HepG2 (cell line): ENCODE data around the gene FALEC. TPM values are rescaled to one million over a fixed set of nuclear protein-coding genes. Genes with fewer than 3 reads are reported as not detected.

Experiments used
- CHCHD3 ChIP-seq: sonication (generic); formaldehyde crosslinking; IDR thresholded peaks from 2 replicates; pipeline ENCODE4 v1.8.0; 2022; ENCODE audit warnings: mild to moderate bottlenecking, missing genetic modification reagents, moderate library complexity
- ELF4 ChIP-seq: sonication (generic); formaldehyde crosslinking; IDR thresholded peaks from 2 replicates; pipeline ENCODE4 v1.5.0; 2020; ENCODE audit warnings: missing genetic modification reagents, mild to moderate bottlenecking, moderate library complexity, borderline replicate concordance
- HNRNPLL ChIP-seq: fragments of 200-400 bp; formaldehyde crosslinking; IDR thresholded peaks from 2 replicates; pipeline ENCODE4 v1.6.1; 2017; ENCODE audit warnings: mild to moderate bottlenecking, low read depth, low read length; ENCODE audit not compliant: poor library complexity, severe bottlenecking
- HOXA3 ChIP-seq: sonication (generic); formaldehyde crosslinking; IDR thresholded peaks from 2 replicates; pipeline ENCODE4 v1.5.0; 2020; ENCODE audit warnings: missing genetic modification reagents
- KLF6 ChIP-seq: IDR thresholded peaks from 2 replicates; pipeline ENCODE4 v1.8.0; 2016; ENCODE audit warnings: missing biosample characterization, missing genetic modification reagents
- NRL ChIP-seq: sonication (generic); formaldehyde crosslinking; IDR thresholded peaks from 2 replicates; pipeline ENCODE4 v1.5.0; 2020; ENCODE audit warnings: missing genetic modification reagents, mild to moderate bottlenecking, moderate library complexity, borderline replicate concordance
- RAD21 ChIP-seq: fragments of 450-650 bp; formaldehyde crosslinking; IDR thresholded peaks from 2 replicates; pipeline ENCODE4 v1.5.0; 2020; ENCODE audit warnings: mild to moderate bottlenecking
- RBM22 ChIP-seq: fragments of 200-400 bp; formaldehyde crosslinking; optimal IDR thresholded peaks from 2 replicates; pipeline ENCODE3; 2017; ENCODE audit warnings: mild to moderate bottlenecking, low read length, moderate library complexity
- RCOR2 ChIP-seq: IDR thresholded peaks from 2 replicates; pipeline ENCODE4 v1.6.1; 2016; ENCODE audit warnings: missing biosample characterization, missing genetic modification reagents
- REXO4 ChIP-seq: sonication (generic); formaldehyde crosslinking; IDR thresholded peaks from 2 replicates; pipeline ENCODE4 v1.8.0; 2022; ENCODE audit warnings: missing genetic modification reagents, mild to moderate bottlenecking, borderline replicate concordance
- SETDB1 ChIP-seq: sonication (generic); formaldehyde crosslinking; IDR thresholded peaks from 2 replicates; pipeline ENCODE4 v1.5.1; 2020; ENCODE audit warnings: missing genetic modification reagents, mild to moderate bottlenecking, borderline replicate concordance
- SIN3B ChIP-seq: fragments of 150-350 bp; IDR thresholded peaks from 2 replicates; pipeline ENCODE4 v1.6.1; 2014; ENCODE audit warnings: low read length
- SIX1 ChIP-seq: sonication (generic); formaldehyde crosslinking; IDR thresholded peaks from 2 replicates; pipeline ENCODE4 v1.4.0; 2020; ENCODE audit warnings: missing genetic modification reagents, borderline replicate concordance
- SOX6 ChIP-seq, 2 experiments: fragments of 450-650 bp in 1 of 2; sonication (generic) in 1 of 2; formaldehyde crosslinking in 1 of 2; IDR thresholded peaks; 2 replicates each; pipeline versions ENCODE4 v1.4.0 to v1.6.1; 2017 to 2020; ENCODE audit warnings: antibody characterized with exemption in 1 of 2, mild to moderate bottlenecking in 1 of 2, missing genetic modification reagents in 1 of 2
- XBP1 ChIP-seq: sonication (generic); formaldehyde crosslinking; IDR thresholded peaks from 2 replicates; pipeline ENCODE4 v1.5.0; 2020; ENCODE audit warnings: missing genetic modification reagents
- ZC3H13 ChIP-seq: sonication (generic); formaldehyde crosslinking; IDR thresholded peaks from 2 replicates; pipeline ENCODE4 v1.8.1; 2023; ENCODE audit warnings: mild to moderate bottlenecking, missing genetic modification reagents, moderate library complexity
- ZFP62 ChIP-seq: sonication (generic); formaldehyde crosslinking; IDR thresholded peaks from 2 replicates; pipeline ENCODE4 v1.4.0; 2020; ENCODE audit warnings: missing genetic modification reagents
- ZNF550 ChIP-seq: sonication (generic); formaldehyde crosslinking; IDR thresholded peaks from 2 replicates; pipeline ENCODE4 v1.4.0; 2020; ENCODE audit warnings: mild to moderate bottlenecking, missing genetic modification reagents, borderline replicate concordance
- ZNF850 ChIP-seq: sonication (generic); formaldehyde crosslinking; conservative IDR thresholded peaks from 2 replicates; pipeline ENCODE4 v1.9.0; 2021; ENCODE audit warnings: mild to moderate bottlenecking, missing genetic modification reagents
- ZUFSP ChIP-seq: sonication (generic); formaldehyde crosslinking; IDR thresholded peaks from 2 replicates; pipeline ENCODE4 v1.9.0; 2021; ENCODE audit warnings: missing genetic modification reagents, mild to moderate bottlenecking, borderline replicate concordance
- ZZZ3 ChIP-seq: sonication (generic); formaldehyde crosslinking; IDR thresholded peaks from 2 replicates; pipeline ENCODE4 v1.4.0; 2020; ENCODE audit warnings: missing genetic modification reagents, mild to moderate bottlenecking, borderline replicate concordance
- polyA plus RNA-seq, 8 experiments: library from polyadenylated mRNA; depleted of rRNA in 3 of 8; stranded (reverse) in 7 of 8; unstranded in 1 of 8; fragments of >200 nt; fragmentation: Illumina TruSeq in 4 of 8; extraction: Trizol in 4 of 8; gene quantifications; 2 replicates each; pipeline versions ENCODE4 v1.2.1 to v1.2.3, GENCODE V29; 2011 to 2016; ENCODE audit warnings: low read depth in 4 of 8, missing spikeins in 1 of 8, mixed read lengths in 1 of 8; ENCODE audit not compliant: insufficient read depth in 1 of 8
- total RNA-seq, 5 experiments: library from RNA; depleted of rRNA; stranded (reverse); fragments of >200 nt; fragmentation: Illumina TruSeq; extraction: Trizol; gene quantifications; 2 replicates each; pipeline ENCODE4 v1.2.3, GENCODE V29; 2016; ENCODE audit warnings: low read depth in 1 of 5
- TF ChIP-seq, protein P1 (sequence below): sonication (generic); formaldehyde crosslinking; IDR thresholded peaks from 2 replicates; pipeline ENCODE4 v1.4.0; 2020; ENCODE audit warnings: mild to moderate bottlenecking, missing genetic modification reagents
- TF ChIP-seq, protein P2 (sequence below): sonication (generic); formaldehyde crosslinking; IDR thresholded peaks from 2 replicates; pipeline ENCODE4 v1.4.0; 2020; ENCODE audit warnings: missing genetic modification reagents
- TF ChIP-seq, protein P3 (sequence below): IDR thresholded peaks from 2 replicates; pipeline ENCODE4 v1.6.1; 2016; ENCODE audit warnings: mild to moderate bottlenecking, missing biosample characterization, missing genetic modification reagents
- TF ChIP-seq, protein P4 (sequence below): sonication (generic); formaldehyde crosslinking; IDR thresholded peaks from 2 replicates; pipeline ENCODE4 v1.5.0; 2020; ENCODE audit warnings: missing genetic modification reagents, mild to moderate bottlenecking, borderline replicate concordance

Gene FALEC
- total and polyA plus RNA-seq, 2 of the 13 experiments (the other 11 are each of a cell fraction or from before 2014, with no cell fraction given): 0.33 to 0.71 TPM

DNA sequence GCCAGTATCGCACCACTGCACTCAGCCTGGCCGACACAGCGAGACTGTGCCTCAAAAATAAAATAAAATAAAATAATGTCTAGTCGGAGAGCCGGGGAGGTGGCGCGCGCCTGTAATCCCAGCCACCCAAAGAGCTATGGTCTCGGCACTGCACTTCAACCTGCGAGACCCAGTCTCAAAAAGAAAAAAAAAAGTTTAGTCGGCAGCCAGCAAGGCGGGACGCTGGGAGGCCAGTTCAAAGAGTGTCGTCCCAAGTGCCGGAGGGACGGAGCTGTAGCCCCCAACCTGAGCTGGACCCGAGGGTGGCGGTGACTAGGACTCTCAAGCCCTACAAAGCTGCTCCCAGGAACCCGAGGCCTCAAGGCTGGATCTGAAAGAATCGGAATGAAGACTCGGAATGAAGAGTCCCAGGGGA is 632 bp upstream of the FALEC start (continued):
- TF ChIP-seq HNRNPLL (no peak), KLF6 (CRISPR knock-in tag) (no peak), XBP1 (CRISPR knock-in tag) (no peak), ZFP62 (CRISPR knock-in tag) (no peak), ELF4 (CRISPR knock-in tag) (no peak), ZNF550 (CRISPR knock-in tag) (no peak), RAD21 (CRISPR knock-in tag) (no peak), RCOR2 (CRISPR knock-in tag) (no peak), ZZZ3 (no peak), SETDB1 (CRISPR knock-in tag) (no peak), CHCHD3 (no peak), ZNF850 (CRISPR knock-in tag) (0 out of 2 replicates have a peak, but pooled peaks have one; percentile 27), SOX6 (IDR thresholded peaks at IDR 0.05) (no peak), SOX6 (CRISPR knock-in tag; IDR thresholded peaks at IDR 0.05) (no peak), ZUFSP (CRISPR knock-in tag) (no peak), ZC3H13 (CRISPR knock-in tag) (peak; percentile 51; the same call in 1 of the 2 replicates), REXO4 (CRISPR knock-in tag) (no peak), RBM22 (no peak), SIX1 (CRISPR knock-in tag) (no peak), NRL (CRISPR knock-in tag) (0 out of 2 replicates have a peak, but pooled peaks have one; percentile 39), HOXA3 (CRISPR knock-in tag) (no peak), SIN3B (no peak)
- TF ChIP-seq, protein P1, sequence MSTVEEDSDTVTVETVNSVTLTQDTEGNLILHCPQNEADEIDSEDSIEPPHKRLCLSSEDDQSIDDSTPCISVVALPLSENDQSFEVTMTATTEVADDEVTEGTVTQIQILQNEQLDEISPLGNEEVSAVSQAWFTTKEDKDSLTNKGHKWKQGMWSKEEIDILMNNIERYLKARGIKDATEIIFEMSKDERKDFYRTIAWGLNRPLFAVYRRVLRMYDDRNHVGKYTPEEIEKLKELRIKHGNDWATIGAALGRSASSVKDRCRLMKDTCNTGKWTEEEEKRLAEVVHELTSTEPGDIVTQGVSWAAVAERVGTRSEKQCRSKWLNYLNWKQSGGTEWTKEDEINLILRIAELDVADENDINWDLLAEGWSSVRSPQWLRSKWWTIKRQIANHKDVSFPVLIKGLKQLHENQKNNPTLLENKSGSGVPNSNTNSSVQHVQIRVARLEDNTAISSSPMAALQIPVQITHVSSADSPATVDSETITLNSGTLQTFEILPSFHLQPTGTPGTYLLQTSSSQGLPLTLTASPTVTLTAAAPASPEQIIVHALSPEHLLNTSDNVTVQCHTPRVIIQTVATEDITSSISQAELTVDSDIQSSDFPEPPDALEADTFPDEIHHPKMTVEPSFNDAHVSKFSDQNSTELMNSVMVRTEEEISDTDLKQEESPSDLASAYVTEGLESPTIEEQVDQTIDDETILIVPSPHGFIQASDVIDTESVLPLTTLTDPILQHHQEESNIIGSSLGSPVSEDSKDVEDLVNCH (CRISPR knock-in tag): no peak
- TF ChIP-seq, protein P2, sequence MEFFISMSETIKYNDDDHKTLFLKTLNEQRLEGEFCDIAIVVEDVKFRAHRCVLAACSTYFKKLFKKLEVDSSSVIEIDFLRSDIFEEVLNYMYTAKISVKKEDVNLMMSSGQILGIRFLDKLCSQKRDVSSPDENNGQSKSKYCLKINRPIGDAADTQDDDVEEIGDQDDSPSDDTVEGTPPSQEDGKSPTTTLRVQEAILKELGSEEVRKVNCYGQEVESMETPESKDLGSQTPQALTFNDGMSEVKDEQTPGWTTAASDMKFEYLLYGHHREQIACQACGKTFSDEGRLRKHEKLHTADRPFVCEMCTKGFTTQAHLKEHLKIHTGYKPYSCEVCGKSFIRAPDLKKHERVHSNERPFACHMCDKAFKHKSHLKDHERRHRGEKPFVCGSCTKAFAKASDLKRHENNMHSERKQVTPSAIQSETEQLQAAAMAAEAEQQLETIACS (CRISPR knock-in tag): no peak
- TF ChIP-seq, protein P3, sequence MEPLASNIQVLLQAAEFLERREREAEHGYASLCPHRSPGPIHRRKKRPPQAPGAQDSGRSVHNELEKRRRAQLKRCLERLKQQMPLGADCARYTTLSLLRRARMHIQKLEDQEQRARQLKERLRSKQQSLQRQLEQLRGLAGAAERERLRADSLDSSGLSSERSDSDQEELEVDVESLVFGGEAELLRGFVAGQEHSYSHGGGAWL (CRISPR knock-in tag): no peak
- TF ChIP-seq, protein P4, sequence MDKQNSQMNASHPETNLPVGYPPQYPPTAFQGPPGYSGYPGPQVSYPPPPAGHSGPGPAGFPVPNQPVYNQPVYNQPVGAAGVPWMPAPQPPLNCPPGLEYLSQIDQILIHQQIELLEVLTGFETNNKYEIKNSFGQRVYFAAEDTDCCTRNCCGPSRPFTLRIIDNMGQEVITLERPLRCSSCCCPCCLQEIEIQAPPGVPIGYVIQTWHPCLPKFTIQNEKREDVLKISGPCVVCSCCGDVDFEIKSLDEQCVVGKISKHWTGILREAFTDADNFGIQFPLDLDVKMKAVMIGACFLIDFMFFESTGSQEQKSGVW (CRISPR knock-in tag): no peak
